Activated T-helper 9 cell treated with anti-CD3 and anti-CD28 coated beads, Interleukin-2, amount 50 U/mL, for 16 hours (primary cell): ENCODE measurements around the gene DZANK1.
"Not testable (repeated sequence)": the region's sequence is repeated elsewhere in the genome, so short reads cannot be mapped to it uniquely, and the experiment has no call there.

Experiments used
- DNase-seq: peaks from one replicate; pipeline ENCODE4 v3.0.0-alpha.2; 2020; ENCODE audit warnings: low read depth

Gene DZANK1

DNA sequence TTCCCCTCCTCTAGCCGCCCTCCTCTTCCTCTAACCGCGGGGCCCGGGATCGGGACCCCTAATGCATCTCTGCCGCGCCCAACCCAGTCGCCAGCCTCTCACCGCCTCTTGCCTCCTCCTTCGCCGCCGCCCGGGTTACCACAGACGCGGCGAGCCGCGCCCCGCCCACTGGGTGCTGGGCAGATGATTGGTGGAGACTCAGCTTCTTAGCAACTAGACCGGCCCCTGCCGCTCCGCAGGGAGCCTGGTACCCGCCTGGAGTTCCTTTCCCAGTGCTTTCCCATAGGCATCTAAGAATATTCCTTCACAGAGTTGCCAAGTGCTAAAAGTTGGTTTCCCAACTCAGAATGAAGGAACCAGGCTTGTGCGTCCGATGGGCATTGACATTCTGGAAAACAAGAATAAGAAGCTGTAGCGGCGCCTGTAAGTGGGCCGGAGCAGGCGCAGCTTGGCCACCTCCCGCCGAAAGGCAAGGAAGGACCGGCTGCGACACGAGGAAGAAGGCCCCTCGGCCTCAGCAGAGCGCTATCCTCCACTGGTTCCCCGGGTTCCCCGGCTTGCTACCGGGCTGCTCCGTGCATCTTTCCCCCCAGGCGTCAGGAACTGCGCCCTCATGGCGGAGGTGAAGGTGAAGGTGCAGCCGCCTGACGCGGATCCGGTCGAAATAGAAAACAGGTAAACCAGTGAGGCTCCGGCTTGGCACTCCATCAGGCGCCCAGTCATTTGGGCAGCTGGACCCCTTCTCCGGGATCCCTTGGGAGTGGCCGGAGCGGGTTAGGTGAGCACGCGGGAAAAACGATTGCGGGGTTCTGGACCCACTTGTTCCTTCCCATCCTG lies at the start of gene DZANK1, which contains the start of gene POLR3F:
DZANK1 (minus strand) TSS at position 137 of the 837 bp plus-strand sequence. CDS start 1,672 bp downstream, outside the sequence.
POLR3F (plus strand) TSS at position 497 of the 837 bp plus-strand sequence; CDS start at position 614, 117 bp downstream.
- DNase-seq, result peak; percentile 90

DNA sequence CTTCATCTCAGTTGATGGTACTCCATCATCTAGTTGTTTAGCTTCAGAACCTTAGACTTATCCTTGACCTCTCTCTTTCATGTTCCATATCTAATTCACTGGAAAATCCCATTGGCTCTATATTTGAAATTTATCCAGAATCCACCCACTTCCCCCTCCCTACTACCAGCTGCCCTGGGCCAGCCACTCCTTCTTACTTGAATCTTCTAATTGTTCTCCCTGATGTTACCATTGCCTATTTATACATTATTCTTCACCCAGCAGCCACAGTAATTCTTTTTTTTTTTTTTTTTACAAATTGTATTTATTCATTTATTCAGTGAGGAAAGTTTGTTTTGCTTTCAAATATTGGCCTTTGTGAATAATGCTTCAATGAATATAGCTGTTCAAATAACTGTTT lies 49.1 kb upstream of the DZANK1 start:
- DNase-seq, result no peak

- no peak for DNase-seq
These were observed 47.3 kb upstream of the DZANK1 start for GRCh38 chr20:18514127-18514526.

GRCh38 chr20:18513208-18513607 lies 46.4 kb upstream of the DZANK1 start:
- no peak for DNase-seq

- DNase-seq, result no peak
These were observed 44.7 kb upstream of the DZANK1 start for GRCh38 chr20:18511571-18511970.

- DNase-seq, result peak; percentile 96
These were observed 40.7 kb upstream of the DZANK1 start, which contains the start of gene SEC23B for GRCh38 chr20:18507218-18508191. Gene SEC23B, plus strand, starts transcription at chr20:18507940. Its CDS starts 2,896 bp downstream, at chr20:18510836.

- DNase-seq, result no peak
These were observed 39.9 kb upstream of the DZANK1 start for GRCh38 chr20:18506744-18507143.

GRCh38 chr20:18504479-18505060 lies 37.7 kb upstream of the DZANK1 start:
- DNase-seq, result no peak

- not testable (repeated sequence) for DNase-seq
These were observed 34.8 kb upstream of the DZANK1 start for GRCh38 chr20:18501672-18502071.

DNA sequence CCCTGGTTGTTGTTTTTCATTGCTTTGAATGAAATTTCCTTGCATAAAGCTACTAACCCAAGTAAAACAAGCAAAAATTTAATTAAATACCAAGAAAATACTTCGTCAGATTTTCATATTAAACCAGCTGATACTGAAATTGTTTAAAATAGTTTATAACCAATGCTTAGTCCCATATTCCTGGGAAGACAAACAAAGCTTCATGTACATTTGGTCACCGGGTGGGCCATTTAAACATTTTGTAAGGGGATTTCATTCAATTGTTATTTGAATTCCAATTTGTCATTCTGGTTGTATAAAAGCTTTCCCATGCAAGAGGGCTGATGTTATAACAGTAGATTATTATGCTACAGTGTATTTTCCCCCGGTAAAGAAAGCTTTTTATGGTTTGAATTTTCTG lies 30.8 kb upstream of the DZANK1 start:
- no peak for DNase-seq

DNA sequence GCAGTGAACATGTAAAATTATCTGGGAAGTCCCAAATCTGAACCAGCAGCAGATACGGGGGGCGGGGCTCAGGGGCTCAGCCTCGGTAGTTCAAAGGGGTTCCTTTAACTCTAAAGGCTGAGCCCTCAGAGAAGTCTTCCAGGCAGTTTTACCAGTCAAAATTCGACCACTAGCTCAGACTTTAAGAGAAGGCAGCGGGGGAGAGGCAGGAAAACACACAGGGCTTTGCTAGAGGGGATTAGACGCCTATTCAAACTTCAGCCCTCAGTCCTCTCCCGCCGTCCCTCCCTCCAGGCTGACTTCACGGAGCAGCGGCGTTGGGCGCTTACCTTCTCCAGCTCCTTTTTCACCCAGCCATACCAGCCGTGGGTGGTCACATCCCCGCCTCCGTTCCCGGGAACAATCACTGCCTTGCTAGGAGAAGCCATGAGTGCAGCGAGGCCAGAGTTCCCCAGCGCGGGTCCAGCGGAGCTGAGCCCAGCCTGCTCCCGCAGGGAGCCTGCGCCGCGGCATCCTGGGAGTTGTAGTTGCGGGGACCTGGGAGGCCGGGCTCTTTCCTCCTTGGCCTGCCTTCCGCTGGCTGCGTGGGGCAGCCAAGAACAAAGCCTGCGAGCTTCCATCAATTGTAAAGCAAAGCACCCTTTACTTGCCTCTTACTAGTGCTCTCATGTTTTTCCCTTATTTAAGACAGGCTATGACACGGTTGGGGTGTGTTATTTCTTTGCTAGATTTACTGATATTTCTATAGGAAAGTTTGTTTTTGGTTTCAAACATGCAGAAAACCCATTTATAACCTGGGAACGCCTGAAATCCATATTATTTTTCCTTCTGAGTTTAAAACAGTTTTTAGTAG lies 30.1 kb upstream of the DZANK1 start, which contains the start of gene RBBP9:
RBBP9 (minus strand) TSS at position 486 of the 853 bp plus-strand sequence; CDS start at position 428, 58 bp downstream.
- peak; percentile 56 for DNase-seq

DNA sequence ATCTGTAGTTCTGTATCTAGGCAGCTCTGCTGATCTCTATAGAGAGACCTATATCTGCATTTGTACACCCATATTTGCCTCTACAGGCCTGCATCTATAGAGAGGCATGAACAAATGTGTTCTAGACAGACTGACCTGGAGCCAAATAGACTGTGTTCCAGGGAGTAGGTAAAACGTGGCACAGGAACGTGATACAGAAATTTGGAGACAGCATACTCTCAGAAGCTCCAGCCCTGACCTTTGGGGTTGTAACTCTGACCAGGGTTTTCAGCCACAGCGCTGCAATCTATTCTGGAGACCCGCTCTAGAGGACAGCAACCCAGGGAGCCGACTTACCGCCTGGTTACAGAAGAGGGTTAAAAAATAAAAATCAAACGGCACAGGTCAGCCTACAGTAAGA lies 29.2 kb upstream of the DZANK1 start:
- no peak for DNase-seq

GRCh38 chr20:18488301-18488700 lies 21.5 kb upstream of the DZANK1 start:
- DNase-seq, result no peak

GRCh38 chr20:18481596-18481995 lies 14.8 kb upstream of the DZANK1 start:
- no peak for DNase-seq

DNA sequence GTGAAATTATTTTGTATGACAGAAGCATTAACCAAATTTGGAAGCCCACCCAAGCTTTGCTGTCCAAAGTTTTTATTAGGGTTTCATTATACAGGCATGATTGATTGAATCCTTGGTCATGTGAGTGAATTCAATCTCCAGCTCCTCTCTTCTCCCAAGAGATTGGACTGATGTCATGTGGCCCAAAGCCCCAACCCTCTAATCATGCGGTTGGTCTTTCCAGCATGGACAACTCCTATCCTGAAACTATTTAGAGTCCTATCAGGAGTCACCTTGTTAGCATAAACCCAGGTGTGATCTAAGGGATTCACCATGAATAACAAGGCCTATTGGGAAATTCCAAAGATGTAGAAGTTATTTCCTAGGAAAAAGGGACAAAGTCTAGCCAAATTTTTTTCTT lies 11.0 kb upstream of the DZANK1 start:
- DNase-seq, result no peak

GRCh38 chr20:18477218-18477617 lies 10.4 kb upstream of the DZANK1 start:
- DNase-seq, result no peak

DNA sequence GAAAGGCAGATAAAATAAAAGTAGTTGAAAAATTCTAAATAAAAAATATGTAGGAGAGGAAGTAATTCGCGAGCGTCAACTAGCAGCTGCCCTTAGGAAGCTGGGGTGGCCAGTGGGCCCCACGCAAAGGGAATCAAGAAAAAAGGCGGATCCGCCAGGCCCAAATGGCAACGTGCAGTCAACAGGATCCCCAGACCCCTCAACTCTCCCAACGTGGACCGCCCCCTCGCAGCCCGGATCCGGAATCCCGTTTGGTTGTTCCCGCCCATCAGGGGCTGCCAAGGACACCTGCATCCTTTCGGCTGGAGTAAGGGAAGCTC lies 296 bp downstream of the DZANK1 start:
- no peak for DNase-seq

GRCh38 chr20:18465536-18466200 lies 1.2 kb downstream of the DZANK1 start:
- no peak for DNase-seq

- no peak for DNase-seq
These were observed 10.2 kb downstream of the DZANK1 start for GRCh38 chr20:18456600-18456999.

DNA sequence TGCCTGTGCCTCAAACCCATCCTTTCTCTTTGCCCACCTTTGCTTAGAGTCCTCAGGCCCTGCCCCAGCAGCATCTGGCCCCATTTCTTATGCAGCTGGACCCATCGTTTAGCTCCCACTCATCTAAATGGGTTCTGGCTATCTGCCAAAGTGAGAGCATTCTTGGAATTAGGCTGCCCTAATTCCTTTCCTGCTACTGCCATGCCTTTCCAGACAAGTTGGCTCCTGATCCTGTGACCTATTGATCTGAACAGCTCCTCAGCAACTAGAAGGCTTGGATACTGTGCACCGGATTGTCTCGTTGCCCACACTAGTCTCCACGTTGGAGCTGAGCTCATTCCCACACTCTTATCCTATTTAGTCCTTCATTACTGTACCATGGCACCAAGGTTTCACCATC lies 22.9 kb downstream of the DZANK1 start:
- DNase-seq, result no peak

DNA sequence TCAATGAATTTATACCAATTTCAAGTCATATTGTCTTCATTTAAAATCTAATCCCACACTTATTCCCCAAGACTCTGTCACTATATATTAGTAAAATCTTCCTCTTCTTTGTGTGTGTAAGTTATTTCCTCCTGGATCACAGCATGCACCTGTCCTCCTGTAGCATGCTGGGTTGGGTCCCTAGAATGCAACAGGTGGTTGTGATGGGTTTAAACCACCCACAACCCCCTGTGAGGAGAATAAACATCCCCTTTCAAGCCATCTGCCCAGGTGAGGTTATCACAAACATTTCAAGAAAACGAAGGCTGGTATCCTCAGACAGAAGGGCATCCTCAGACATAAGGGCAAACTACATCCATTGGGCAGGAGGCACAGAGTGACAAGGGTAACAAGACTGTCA lies 26.4 kb downstream of the DZANK1 start:
- DNase-seq, result no peak
